Endothelial cell (in vitro differentiated cells): ENCODE data around the gene ERC2. TPM values are rescaled to one million over a fixed set of nuclear protein-coding genes. Genes with fewer than 3 reads are reported as not detected.

ENCODE experiments used
- DNase-seq: peaks from one replicate; pipeline ENCODE4 v3.0.0; 2021; ENCODE audit warnings: low spot score
- H3K27ac Mint-ChIP-seq: one replicate; pipeline ENCODE4 v1.8.0; 2021; ENCODE audit warnings: mixed read lengths, inconsistent platforms; ENCODE audit not compliant: unreplicated experiment
- H3K27me3 Mint-ChIP-seq: one replicate; pipeline ENCODE4 v1.8.0; 2021; ENCODE audit warnings: mild to moderate bottlenecking, moderate library complexity, mixed read lengths, inconsistent platforms; ENCODE audit not compliant: unreplicated experiment
- H3K36me3 Mint-ChIP-seq: one replicate; pipeline ENCODE4 v1.8.0; 2021; ENCODE audit warnings: mild to moderate bottlenecking, low read depth, mixed read lengths, inconsistent platforms; ENCODE audit not compliant: unreplicated experiment
- H3K4me1 Mint-ChIP-seq: one replicate; pipeline ENCODE4 v1.8.0; 2021; ENCODE audit warnings: mild to moderate bottlenecking, mixed read lengths, inconsistent platforms; ENCODE audit not compliant: unreplicated experiment
- H3K4me3 Mint-ChIP-seq: one replicate; pipeline ENCODE4 v1.8.0; 2021; ENCODE audit warnings: mild to moderate bottlenecking, mixed read lengths, inconsistent platforms; ENCODE audit not compliant: unreplicated experiment
- H3K9me3 Mint-ChIP-seq: one replicate; pipeline ENCODE4 v1.8.0; 2021; ENCODE audit warnings: mixed read lengths, inconsistent platforms; ENCODE audit not compliant: unreplicated experiment
- total RNA-seq: library from RNA; stranded (reverse); fragmentation: NEBNext Ultra II Directional; extraction: Animal tissue kit (Norgen Biotek cat#: 25700); gene quantifications from one replicate; pipeline ENCODE4 v1.2.1, GENCODE V29; 2021; ENCODE audit not compliant: unreplicated experiment
- TF ChIP-seq, protein P1 (sequence below): fragments of 200-600 bp; sonication (generic); IDR thresholded peaks from one replicate; pipeline ENCODE4 v1.5.0; 2021; ENCODE audit warnings: antibody characterized with exemption; ENCODE audit not compliant: unreplicated experiment

Gene ERC2
- total RNA-seq, 1 donor from 2014 or later, result 20.5 TPM

DNA sequence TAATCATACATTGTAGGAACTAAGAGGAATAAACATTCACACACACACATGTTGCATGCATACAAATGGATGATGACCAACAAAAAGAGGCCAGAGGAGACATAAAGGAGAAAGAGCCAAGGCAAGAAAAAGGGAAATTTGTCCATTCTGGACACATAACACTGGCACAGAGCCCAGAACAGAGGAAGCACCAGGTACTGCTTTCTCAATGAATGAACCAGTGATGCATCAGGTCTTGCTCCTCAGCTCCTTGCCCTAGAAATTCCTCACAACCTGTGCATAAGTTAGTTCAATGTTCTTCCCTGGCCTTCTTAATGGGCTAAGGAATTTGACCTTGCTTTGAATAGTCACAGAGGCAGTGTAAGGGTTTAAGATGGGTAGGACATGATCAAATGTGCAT, 270.3 kb downstream of the ERC2 start:
- H3K9me3 Mint-ChIP-seq, result no peaks in the 10 kb centered on the region
- H3K4me3 Mint-ChIP-seq, result no peak overlapping the region
- TF ChIP-seq, protein P1, sequence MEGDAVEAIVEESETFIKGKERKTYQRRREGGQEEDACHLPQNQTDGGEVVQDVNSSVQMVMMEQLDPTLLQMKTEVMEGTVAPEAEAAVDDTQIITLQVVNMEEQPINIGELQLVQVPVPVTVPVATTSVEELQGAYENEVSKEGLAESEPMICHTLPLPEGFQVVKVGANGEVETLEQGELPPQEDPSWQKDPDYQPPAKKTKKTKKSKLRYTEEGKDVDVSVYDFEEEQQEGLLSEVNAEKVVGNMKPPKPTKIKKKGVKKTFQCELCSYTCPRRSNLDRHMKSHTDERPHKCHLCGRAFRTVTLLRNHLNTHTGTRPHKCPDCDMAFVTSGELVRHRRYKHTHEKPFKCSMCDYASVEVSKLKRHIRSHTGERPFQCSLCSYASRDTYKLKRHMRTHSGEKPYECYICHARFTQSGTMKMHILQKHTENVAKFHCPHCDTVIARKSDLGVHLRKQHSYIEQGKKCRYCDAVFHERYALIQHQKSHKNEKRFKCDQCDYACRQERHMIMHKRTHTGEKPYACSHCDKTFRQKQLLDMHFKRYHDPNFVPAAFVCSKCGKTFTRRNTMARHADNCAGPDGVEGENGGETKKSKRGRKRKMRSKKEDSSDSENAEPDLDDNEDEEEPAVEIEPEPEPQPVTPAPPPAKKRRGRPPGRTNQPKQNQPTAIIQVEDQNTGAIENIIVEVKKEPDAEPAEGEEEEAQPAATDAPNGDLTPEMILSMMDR, result no peak

DNA sequence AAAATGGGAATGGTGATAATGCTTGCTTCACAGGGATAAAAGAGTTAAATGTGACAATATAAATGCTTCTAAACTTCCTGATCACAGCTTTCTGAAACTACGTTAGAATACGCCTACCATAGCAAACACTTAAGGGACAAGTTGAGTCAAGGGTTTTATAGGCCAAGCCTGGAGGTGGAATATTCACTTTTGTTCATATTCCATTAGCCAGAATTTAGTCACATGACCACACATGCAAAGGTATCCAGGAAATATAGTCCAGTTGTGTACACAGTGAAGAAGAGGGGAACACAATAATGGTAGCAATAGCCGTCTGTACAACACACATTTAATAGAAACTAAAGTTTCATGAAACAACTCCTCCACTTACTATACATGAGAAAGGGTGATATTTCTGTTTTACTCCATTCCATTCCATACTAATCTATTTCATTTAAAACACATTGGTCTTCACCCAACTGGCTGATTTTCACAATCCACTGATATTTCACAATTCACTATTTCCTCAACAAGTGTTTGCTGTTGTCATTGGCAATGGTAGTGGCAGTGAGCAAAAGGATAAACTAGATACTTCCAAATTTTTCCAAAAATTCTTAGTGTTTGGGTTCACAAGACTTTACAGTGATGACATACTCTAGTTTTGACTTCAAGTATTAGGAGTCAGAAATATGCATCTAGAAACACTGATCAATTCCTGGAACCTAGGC, 270.9 kb downstream of the ERC2 start:
- no peak overlapping the region for H3K27ac Mint-ChIP-seq
- DNase-seq, result no peak
- TF ChIP-seq, protein P1, result no peak
- no peaks in the 10 kb centered on the region for H3K9me3 Mint-ChIP-seq
- H3K4me3 Mint-ChIP-seq, result no peak overlapping the region
- H3K27me3 Mint-ChIP-seq, result peaks cover 2% of the 10 kb centered on the region
- no peaks in the 10 kb centered on the region for H3K4me1 Mint-ChIP-seq
- H3K36me3 Mint-ChIP-seq, result no peaks in the 10 kb centered on the region

More for the DNA sequence above, 270.3 kb downstream of the ERC2 start:
- peaks cover 2% of the 10 kb centered on the region for H3K27me3 Mint-ChIP-seq
- no peaks in the 10 kb centered on the region for H3K36me3 Mint-ChIP-seq
- no peaks in the 10 kb centered on the region for H3K4me1 Mint-ChIP-seq
- no peak for DNase-seq
- H3K27ac Mint-ChIP-seq, result no peak overlapping the region

DNA sequence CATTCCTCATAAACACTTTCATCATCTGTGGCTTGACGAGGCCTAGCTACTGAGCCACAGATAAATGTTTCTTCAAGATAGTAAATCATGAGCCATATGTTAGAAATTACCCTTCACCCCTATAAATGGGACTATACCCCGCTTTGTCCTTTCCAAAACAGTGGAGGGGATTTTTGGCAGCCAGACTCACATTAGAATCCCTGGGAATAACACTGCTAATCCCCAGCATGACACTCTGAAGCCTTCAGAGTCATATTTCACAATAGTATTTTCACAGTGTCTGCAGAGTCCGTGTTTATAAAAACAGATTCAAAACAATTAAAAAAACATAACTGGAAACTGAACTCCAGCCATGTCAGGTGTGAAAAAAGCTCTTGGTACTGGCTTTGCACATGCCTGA, 271.6 kb downstream of the ERC2 start:
- no peaks in the 10 kb centered on the region for H3K36me3 Mint-ChIP-seq
- TF ChIP-seq, protein P1, result no peak
- no peak overlapping the region for H3K27ac Mint-ChIP-seq
- H3K27me3 Mint-ChIP-seq, result peaks cover 2% of the 10 kb centered on the region
- no peaks in the 10 kb centered on the region for H3K4me1 Mint-ChIP-seq
- H3K4me3 Mint-ChIP-seq, result no peak overlapping the region
- no peak for DNase-seq
- no peaks in the 10 kb centered on the region for H3K9me3 Mint-ChIP-seq

GRCh38 chr3:56193519-56193918, 274.7 kb downstream of the ERC2 start:
- TF ChIP-seq, protein P1, result no peak
- Mint-ChIP-seq H3K9me3 (no peaks in the 10 kb centered on the region), H3K4me3 (no peak overlapping the region)

DNA sequence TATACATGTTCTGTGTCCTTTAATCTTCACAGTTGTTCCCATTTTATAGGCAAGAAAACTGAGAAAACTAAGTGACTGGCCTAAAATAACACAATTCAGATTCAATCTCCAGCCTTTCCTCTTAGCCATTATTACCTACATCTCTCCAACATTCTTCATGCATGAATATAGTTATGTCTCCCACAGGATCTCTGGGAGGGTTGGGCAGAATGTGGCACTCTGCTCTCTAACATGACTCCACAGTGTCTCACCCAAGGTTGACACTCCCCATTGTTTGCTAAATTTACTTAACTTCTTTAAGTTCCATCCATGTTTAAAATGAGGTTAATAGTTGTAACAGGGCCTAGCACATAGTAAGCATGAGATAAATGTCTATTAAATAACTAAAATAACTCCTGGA, 276.3 kb downstream of the ERC2 start:
- Mint-ChIP-seq H3K9me3 (no peaks in the 10 kb centered on the region), H3K4me1 (no peaks in the 10 kb centered on the region), H3K4me3 (no peak overlapping the region), H3K27me3 (peaks cover 2% of the 10 kb centered on the region), H3K36me3 (no peaks in the 10 kb centered on the region), H3K27ac (no peak overlapping the region)
- no peak for DNase-seq
- TF ChIP-seq, protein P1, result no peak

More at GRCh38 chr3:56193519-56193918, 274.7 kb downstream of the ERC2 start:
- H3K27ac Mint-ChIP-seq, result no peak overlapping the region
- no peaks in the 10 kb centered on the region for H3K36me3 Mint-ChIP-seq
- no peaks in the 10 kb centered on the region for H3K4me1 Mint-ChIP-seq
- no peak for DNase-seq
- H3K27me3 Mint-ChIP-seq, result peaks cover 2% of the 10 kb centered on the region
